GM04504 (cell line): ENCODE results near the gene CTBP1.
A peak's percentile ranks its signal among the peaks of the same experiment; 100 is the strongest.

Source experiments
- DNase-seq: peaks from one replicate; pipeline ENCODE4 v3.0.0-alpha.2; 2012; ENCODE audit warnings: low read depth

Gene CTBP1

DNA sequence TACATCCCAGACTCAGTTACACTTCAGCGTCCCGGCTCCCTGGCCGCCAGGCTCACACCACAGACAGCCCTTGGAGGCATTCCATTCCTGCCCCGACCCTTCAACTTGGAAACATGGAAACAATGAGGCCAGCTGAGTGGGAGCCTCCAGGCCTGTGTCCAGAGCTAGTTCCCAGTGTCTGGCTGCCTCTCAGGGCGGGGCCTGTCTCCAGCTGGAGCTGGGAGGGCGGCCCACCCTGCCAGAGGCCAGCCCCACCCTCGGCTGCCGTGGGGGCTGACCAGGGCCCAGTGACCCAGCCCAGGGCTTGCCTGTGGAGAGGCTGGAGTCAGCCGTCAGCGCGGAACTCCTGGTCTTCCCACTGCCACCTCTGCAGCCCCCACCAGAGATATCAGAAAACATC is 39.1 kb downstream of the CTBP1 start:
- DNase-seq = no peak

- no peak for DNase-seq
Measured at GRCh38 chr4:1208970-1209704, 39.8 kb downstream of the CTBP1 start.

- DNase-seq = no peak
Measured at GRCh38 chr4:1208266-1208961, 40.5 kb downstream of the CTBP1 start.

- peak; percentile 48 for DNase-seq
Measured at GRCh38 chr4:1207603-1208265, 41.2 kb downstream of the CTBP1 start.

DNA sequence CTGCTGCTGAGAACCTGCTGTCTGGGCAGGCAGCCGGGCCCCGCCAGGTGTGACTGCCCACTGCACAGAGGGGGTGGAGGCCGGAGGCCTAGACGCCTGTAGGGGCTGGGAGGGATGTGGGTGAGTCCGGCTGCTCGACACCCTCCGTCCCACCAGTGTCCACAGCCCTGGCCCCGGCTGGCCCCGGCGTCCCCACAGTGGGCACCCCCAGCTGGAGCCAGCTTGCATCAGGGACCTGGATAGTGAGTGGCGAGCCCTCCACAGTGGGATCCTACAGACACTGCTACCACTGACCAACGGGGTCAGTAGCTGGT is 41.8 kb downstream of the CTBP1 start:
- DNase-seq = no peak

GRCh38 chr4:1206299-1207156 is 42.4 kb downstream of the CTBP1 start:
- no peak for DNase-seq

DNA sequence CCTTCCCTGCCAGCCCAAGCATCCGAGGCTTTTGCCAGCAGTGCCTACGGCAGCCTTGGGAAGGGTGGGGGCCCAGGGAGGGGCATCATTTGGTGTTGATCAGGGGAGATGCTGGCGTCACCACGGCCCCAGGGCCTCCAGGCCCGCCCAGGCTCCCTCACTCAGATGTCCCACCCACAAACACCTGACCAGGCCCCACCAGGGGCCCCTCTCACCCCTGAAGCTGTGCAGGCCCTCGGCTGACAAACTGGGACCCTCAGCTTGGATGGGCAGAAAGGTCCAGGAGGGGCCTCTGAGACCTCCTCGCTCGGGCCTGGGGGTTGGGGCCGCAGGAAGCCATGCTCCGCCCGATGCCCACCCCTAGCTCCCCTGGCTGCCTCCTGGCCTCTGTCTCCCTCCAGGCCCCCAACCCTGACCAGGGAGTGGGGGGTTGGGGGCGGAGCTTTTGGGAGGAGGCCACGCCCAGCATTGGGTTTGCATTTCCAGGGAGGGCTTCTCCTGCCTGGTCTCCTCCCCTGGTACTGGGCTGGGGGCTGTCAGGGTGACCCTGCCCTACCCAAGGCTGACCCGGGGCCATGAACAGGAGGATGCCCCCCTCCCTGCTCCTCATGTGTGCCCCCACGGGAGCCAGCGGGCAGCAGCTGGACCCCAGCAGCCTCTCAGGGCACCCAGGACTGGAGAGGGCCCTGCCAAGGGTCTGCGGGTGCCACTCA is 43.2 kb downstream of the CTBP1 start:
- DNase-seq = no peak

- DNase-seq = no peak
Measured at GRCh38 chr4:1204828-1205585, 43.9 kb downstream of the CTBP1 start.

DNA sequence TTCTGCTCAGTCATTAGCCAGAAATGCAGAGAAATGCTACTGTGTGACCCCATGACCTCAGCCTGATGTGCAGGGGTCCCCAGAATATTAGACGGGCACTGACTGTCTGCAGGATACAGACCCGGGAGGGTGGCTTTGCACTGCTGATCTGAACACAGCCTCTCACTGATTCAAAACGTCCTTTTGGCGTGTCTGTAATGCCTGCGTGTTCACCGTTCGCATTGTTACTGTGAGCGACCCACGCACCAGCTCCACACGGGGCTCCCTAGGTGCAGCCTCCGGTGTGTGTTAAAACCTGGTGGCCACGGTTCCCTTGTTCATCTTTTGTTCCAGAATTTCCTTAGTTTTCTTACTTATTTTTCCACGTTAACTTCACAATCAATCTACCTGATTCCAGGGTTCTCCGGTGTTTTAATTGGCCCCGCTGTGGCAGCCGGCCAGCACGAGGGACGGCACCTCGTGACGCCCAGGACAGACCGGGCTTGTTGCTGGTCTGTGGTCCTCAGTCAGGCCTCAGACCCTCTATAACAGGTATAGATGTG is 44.6 kb downstream of the CTBP1 start:
- no peak for DNase-seq

- no peak for DNase-seq
Measured at GRCh38 chr4:1203026-1203616, 45.8 kb downstream of the CTBP1 start.

DNA sequence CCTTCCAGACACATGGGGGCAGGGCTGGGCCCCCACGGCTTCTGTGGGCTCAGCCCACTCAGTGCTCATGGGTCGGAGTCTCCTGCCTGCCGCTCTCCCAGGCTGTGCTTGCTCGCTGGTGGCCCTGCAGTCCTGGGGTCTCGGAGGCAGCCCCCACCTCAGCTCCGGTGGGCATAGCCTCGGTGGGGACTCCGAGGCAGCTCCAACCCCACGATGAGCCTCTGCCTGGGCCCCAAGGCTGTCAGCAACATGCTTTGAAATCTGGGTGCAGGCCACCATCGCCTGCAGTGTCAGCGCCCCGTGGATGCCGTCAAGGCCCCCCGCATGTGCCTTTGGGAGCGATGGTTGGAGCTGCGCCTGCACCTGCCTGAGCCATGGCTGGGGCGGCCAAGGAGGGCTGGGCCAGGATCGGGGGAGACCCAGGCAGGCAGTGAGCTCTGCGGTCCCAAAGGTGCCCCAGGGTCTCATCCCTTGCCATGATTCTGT is 46.4 kb downstream of the CTBP1 start:
- no peak for DNase-seq

- DNase-seq = peak; percentile 74
Measured at GRCh38 chr4:1201851-1202525, 46.9 kb downstream of the CTBP1 start.

DNA sequence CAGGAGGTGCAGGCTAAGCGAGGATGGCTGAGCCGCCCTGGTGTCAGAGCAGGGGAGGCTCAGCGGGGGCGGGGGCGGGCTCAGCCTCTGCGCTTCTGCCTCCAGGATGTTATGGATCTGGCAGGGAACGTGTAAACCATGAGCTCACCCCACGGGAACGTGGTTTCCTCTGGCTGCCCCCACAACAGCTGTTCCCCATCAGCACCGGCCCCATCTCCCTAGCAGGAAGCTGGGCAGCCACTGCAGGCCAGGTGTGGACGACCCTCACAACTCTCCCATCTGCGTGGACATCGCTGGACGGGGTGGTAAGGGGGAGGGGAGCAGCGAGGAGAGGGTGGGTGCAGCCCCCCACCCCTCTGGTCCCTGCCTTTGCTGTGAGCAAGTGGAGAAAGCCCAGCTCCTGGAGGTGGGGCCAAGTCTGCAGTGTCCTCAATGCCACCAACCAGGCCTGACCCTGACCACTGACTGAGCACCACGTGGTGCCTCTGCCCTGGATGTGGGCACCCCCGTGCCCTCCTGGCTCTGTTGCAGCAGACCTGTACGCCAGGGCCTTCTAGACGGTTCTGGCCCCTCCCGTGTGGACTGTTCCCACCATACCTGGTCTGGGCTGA is 48.4 kb downstream of the CTBP1 start:
- peak; percentile 78 for DNase-seq

DNA sequence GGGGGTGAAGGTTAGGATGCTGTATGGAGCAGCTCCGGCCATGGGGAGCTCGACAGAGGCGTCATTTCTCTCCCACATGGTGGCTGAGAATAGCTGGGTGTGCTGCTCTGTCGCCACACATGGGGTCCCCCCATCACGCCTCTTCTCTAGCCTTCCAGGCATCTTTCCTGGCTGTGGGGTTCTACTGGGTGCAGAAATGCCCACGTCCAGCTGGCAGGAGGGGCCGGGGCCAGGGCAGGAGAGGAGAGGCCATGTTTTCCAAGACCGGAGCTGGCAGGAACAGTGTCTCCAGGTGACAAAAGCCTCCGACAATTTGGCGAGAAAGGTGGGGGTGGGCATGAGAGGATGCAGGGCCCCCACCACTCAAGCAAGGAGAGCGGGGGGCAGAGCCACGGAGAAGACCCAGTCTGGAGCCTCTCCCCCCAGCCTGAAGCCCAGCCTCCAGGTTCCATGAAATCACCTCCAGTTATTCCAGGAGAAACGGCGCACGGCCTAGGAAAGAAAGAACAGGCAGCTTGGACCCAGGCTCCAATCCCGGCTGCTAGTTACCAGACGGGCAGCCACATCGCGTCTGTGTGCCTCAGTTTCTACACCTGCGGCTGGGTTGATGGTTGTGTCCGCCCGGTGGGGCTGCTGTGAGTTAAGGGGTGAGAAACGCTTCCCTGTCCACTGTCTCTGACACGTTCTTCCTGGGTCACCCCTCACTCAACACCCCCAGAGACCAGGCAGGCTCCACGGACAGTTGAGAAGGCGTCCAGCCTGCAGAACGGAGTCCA is 49.2 kb downstream of the CTBP1 start:
- no peak for DNase-seq

GRCh38 chr4:1198098-1198844 is 50.7 kb downstream of the CTBP1 start:
- DNase-seq = no peak

- DNase-seq = no peak
Measured at GRCh38 chr4:1196421-1197183, 52.3 kb downstream of the CTBP1 start.

DNA sequence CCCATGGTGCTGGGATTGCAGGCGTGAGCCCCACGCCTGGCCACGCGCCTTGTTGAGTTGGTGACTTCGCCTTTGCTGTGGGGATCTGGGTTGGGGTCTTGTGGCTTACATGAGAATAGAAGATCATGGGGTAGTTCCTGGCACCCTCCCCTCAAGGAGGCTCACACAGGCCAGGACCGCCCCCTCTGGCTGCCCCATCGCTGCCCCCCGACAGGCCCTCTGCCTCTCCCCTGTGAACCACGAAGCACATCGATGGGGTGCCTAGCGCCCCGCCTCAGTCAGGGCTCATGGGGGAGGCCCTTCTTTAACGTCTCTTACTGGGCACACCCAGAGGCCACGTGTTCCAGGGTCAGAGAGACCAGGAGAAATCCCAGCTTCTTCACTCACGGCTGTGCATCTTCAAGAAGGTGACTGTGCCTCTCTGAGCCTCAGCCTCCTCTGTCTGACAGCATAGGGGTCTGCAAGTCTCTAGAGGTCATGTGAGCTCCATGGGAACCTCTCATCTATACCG is 53.0 kb downstream of the CTBP1 start:
- no peak for DNase-seq
